ENCODE results near the gene UQCR10. TPM values are rescaled to one million over a fixed set of nuclear protein-coding genes. Genes with fewer than 3 reads are reported as not detected.

The UQCR10 gene
- 100 to 1,000 TPM; 125 to 137 TPM for total RNA-seq

- DNase-seq (ENCODE audit: low spot score), result peak; percentile 93
- H3K4me1 ChIP-seq, result peaks cover 0 to 33% of the 10 kb centered on the region in 2 donors
- H3K27ac ChIP-seq, result peak within 1 kb of the TSS; percentile 95
- H3K27me3 ChIP-seq, result no peaks in the 10 kb centered on the region
- no peak for TF ChIP-seq CTCF (IDR thresholded peaks at IDR 0.05)
- H3K36me3 ChIP-seq, result peaks cover 23% of the 10 kb centered on the region
- no peaks in the 10 kb centered on the region for H3K9me3 ChIP-seq
- H3K4me3 ChIP-seq, result peak within 1 kb of the TSS; percentile 82 to 92
These were observed at the start of gene UQCR10 for GRCh38 chr22:29767171-29768051. Gene UQCR10 (plus strand): TSS chr22:29767369. CDS start chr22:29767399, 30 bp downstream.

GRCh38 chr22:29717789-29718188, 49.4 kb upstream of the UQCR10 start:
- Histone ChIP-seq H3K27me3 (peaks cover 0 to 23% of the 10 kb centered on the region in 2 donors), H3K4me1 (peaks cover 0 to 8% of the 10 kb centered on the region in 2 donors), H3K9me3 (no peaks in the 10 kb centered on the region), H3K36me3 (no peaks in the 10 kb centered on the region), H3K27ac (no peak overlapping the region), H3K4me3 (no peak overlapping the region)
- no peak for DNase-seq (ENCODE audit: low spot score)
- no peak for TF ChIP-seq CTCF (IDR thresholded peaks at IDR 0.05)

- H3K27me3 ChIP-seq, result peaks cover 0 to 23% of the 10 kb centered on the region in 2 donors
- H3K4me3 ChIP-seq, result peak overlapping the region in 1 of 2 donors; percentile 5
- DNase-seq (ENCODE audit: low spot score), result no peak
- H3K27ac ChIP-seq, result no peak overlapping the region
- no peaks in the 10 kb centered on the region for H3K36me3 ChIP-seq
- H3K9me3 ChIP-seq, result no peaks in the 10 kb centered on the region
- peaks cover 0 to 8% of the 10 kb centered on the region in 2 donors for H3K4me1 ChIP-seq
- no peak for TF ChIP-seq CTCF (IDR thresholded peaks at IDR 0.05)
These were observed 47.9 kb upstream of the UQCR10 start for GRCh38 chr22:29718949-29719898.

- Histone ChIP-seq H3K9me3 (no peaks in the 10 kb centered on the region), H3K4me3 (peak within 1 kb of the TSS in 1 of 2 donors; percentile 26), H3K27ac (no peak within 1 kb of the TSS), H3K27me3 (peaks cover 0 to 23% of the 10 kb centered on the region in 2 donors), H3K36me3 (no peaks in the 10 kb centered on the region), H3K4me1 (peaks cover 0 to 8% of the 10 kb centered on the region in 2 donors)
- no peak for DNase-seq (ENCODE audit: low spot score)
- TF ChIP-seq CTCF (IDR thresholded peaks at IDR 0.05), result no peak
These were observed 47.1 kb upstream of the UQCR10 start, which contains the start of gene CABP7 for GRCh38 chr22:29719899-29720645. Gene CABP7 (plus strand): TSS chr22:29720003. CDS start chr22:29720425, 422 bp downstream.

- DNase-seq (ENCODE audit: low spot score), result no peak
- TF ChIP-seq CTCF (IDR thresholded peaks at IDR 0.05), result no peak
- Histone ChIP-seq H3K36me3 (no peaks in the 10 kb centered on the region), H3K27ac (no peak overlapping the region), H3K9me3 (no peaks in the 10 kb centered on the region), H3K27me3 (peaks cover 0 to 23% of the 10 kb centered on the region in 2 donors), H3K4me1 (peaks cover 0 to 8% of the 10 kb centered on the region in 2 donors), H3K4me3 (peak overlapping the region in 1 of 2 donors; percentile 26)
These were observed 46.3 kb upstream of the UQCR10 start for GRCh38 chr22:29720811-29721323.
